Measurements from ENCODE around the gene C10orf105.

Gene C10orf105

DNA sequence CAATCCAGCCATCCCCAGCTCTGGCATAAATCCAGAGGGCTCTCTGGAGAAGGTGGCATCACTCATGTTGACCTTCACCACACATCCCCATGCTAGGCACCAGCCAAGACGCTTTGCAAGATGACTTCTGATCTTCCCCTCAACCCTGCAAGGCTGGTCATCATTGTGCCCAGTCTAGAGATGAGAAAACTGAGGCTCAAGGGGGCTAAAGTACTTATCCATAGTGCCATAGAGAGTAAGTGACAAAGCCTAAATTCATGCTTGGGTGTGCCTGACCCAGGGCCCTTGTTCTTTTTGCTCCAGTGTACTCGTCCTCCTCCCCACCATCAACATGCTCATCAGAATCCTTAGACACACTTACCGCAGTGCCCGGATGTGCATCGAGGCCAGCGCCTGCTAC, 1.7 kb upstream of the C10orf105 start:
- no peak for DNase-seq (ENCODE audit: low read depth)
- TF ChIP-seq, protein P1, sequence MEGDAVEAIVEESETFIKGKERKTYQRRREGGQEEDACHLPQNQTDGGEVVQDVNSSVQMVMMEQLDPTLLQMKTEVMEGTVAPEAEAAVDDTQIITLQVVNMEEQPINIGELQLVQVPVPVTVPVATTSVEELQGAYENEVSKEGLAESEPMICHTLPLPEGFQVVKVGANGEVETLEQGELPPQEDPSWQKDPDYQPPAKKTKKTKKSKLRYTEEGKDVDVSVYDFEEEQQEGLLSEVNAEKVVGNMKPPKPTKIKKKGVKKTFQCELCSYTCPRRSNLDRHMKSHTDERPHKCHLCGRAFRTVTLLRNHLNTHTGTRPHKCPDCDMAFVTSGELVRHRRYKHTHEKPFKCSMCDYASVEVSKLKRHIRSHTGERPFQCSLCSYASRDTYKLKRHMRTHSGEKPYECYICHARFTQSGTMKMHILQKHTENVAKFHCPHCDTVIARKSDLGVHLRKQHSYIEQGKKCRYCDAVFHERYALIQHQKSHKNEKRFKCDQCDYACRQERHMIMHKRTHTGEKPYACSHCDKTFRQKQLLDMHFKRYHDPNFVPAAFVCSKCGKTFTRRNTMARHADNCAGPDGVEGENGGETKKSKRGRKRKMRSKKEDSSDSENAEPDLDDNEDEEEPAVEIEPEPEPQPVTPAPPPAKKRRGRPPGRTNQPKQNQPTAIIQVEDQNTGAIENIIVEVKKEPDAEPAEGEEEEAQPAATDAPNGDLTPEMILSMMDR (IDR thresholded peaks at IDR 0.05; ENCODE audit: low read depth, low read length, missing control alignments) = no peak
- no peak overlapping the region for H3K4me3 ChIP-seq (ENCODE audit: low read depth, low read length)

DNA sequence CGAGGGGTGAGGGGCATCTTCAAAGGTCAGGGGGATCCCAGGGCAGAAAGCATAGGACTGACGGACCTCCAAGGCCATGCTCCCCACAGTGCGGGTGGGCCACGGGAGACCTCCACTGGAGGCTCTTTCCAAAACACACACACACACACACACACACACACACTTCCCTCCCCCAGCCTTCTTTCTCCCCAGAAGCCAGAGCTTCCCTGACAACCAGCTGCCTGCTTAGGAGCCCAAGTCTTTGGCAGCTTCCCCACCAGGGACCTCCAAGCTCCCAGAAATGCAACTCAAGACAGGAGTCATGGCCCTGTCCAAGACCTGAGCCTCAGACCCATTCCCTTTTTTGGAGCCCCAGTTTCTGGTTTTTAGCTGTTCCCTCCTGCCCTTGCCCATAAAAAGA, 710 bp upstream of the C10orf105 start:
- TF ChIP-seq, protein P1 (IDR thresholded peaks at IDR 0.05; ENCODE audit: low read depth, low read length, missing control alignments) = no peak
- H3K4me3 ChIP-seq (ENCODE audit: low read depth, low read length) = no peak overlapping the region
- DNase-seq (ENCODE audit: low read depth) = no peak

DNA sequence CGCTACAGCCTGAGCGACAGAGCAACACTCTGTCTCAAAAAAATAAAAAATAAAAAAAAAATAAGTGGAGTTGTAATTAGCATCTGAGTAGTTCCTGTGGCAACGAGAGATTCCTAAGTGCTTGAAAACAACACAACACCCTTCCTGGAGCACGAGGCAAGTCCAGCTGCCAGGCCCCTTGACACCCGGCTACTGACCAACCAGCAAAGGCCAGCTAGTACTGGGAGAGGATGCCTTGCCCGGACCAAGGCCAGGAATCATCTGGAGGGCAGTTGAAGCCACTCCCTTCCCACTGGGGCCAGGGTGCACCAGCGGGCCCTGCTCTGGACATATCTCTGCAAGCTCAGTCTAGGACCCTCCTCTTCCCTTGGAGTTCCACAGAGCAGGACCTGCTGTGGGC, 536 bp downstream of the C10orf105 start:
- TF ChIP-seq, protein P1 (IDR thresholded peaks at IDR 0.05; ENCODE audit: low read depth, low read length, missing control alignments) = no peak

DNA sequence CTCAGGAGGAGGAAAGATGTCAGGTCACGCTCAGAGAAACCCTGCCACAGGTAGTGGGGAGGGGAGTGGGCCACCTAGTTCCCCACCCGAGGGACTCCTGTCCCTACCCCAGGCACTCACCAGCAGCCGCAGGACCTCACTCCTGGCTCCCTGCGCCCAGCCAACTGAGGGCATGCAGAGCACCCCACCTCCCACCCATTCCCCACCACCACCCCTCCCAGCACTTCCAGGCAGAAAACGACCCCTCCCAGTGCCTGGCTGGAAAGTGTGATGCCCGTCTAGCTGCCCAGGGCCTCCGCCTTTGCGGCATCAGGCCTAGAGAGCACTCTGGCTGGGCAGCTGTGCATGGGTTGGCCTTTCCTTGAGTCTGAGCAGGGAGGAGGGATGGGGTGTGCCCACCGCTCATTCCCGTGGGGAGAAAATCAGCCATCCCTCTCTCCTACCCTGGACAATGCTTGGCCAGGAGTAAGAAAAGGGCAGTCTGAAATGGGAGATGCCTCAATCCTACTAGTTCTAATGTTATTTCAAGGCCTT, 1.3 kb downstream of the C10orf105 start:
- DNase-seq (ENCODE audit: low read depth) = no peak
- TF ChIP-seq, protein P1 (IDR thresholded peaks at IDR 0.05; ENCODE audit: low read depth, low read length, missing control alignments) = no peak
- no peak overlapping the region for H3K4me3 ChIP-seq (ENCODE audit: low read depth, low read length)

More for the DNA sequence above, 536 bp downstream of the C10orf105 start:
- no peak overlapping the region for H3K4me3 ChIP-seq (ENCODE audit: low read depth, low read length)
- no peak for DNase-seq (ENCODE audit: low read depth)

DNA sequence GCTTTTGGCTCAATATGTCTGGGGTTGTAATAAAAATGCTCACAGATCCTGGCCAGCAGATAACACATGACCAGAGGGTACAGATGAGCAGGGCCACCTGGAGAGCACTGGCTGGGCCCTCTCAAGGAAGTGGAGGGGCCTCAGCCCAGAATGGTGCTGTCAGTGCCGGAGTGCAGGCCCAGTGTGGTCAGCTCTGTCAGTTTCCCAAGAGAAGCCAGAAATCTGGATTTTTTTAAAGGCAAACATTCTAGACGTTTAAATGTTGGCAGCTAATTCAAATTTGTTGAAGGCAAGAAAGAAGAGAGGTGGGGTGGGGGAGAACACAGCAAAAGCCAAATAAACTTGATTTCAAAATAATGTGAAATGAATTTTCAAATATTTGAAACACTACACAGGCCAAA, 2.0 kb downstream of the C10orf105 start:
- H3K4me3 ChIP-seq (ENCODE audit: low read depth, low read length) = no peak overlapping the region
- TF ChIP-seq, protein P1 (IDR thresholded peaks at IDR 0.05; ENCODE audit: low read depth, low read length, missing control alignments) = no peak

GRCh38 chr10:71717056-71717455, 2.5 kb downstream of the C10orf105 start:
- TF ChIP-seq, protein P1 (IDR thresholded peaks at IDR 0.05; ENCODE audit: low read depth, low read length, missing control alignments) = no peak
- no peak overlapping the region for H3K4me3 ChIP-seq (ENCODE audit: low read depth, low read length)
- DNase-seq (ENCODE audit: low read depth) = no peak

More for the DNA sequence above, 2.0 kb downstream of the C10orf105 start:
- DNase-seq (ENCODE audit: low read depth) = no peak

- DNase-seq (ENCODE audit: low read depth) = no peak
- no peak overlapping the region for H3K4me3 ChIP-seq (ENCODE audit: low read depth, low read length)
- TF ChIP-seq, protein P1 (IDR thresholded peaks at IDR 0.05; ENCODE audit: low read depth, low read length, missing control alignments) = no peak
Observed at GRCh38 chr10:71716426-71716825, 3.2 kb downstream of the C10orf105 start.

Measured in GM12864 (cell line).